ENCODE data around the gene RIC3.
A peak's percentile ranks its signal among the peaks of the same experiment; 100 is the strongest.

RIC3 gene

GRCh38 chr11:8065031-8065430, 103.8 kb downstream of the RIC3 start (continued):
- no peak for TF ChIP-seq POU6F1 (CRISPR knock-in tag; IDR thresholded peaks at IDR 0.05; ENCODE audit: borderline replicate concordance, low read depth)
- no peak for TF ChIP-seq ZC3H10 (CRISPR knock-in tag; IDR thresholded peaks at IDR 0.05)
- no peak for TF ChIP-seq ARNTL (CRISPR knock-in tag; IDR thresholded peaks at IDR 0.05; ENCODE audit: borderline replicate concordance, low read depth)
- TF ChIP-seq ISL1 (CRISPR knock-in tag; IDR thresholded peaks at IDR 0.05), result no peak
- TF ChIP-seq ZFP3 (CRISPR knock-in tag; IDR thresholded peaks at IDR 0.05), result no peak
- no peak for TF ChIP-seq TOX (CRISPR knock-in tag; IDR thresholded peaks at IDR 0.05; ENCODE audit: borderline replicate concordance)
- TF ChIP-seq ZNF565 (CRISPR knock-in tag; conservative IDR thresholded peaks at IDR 0.05; ENCODE audit: low read depth), result no peak
- no peak for TF ChIP-seq SNAI2 (CRISPR knock-in tag; IDR thresholded peaks at IDR 0.05)
- TF ChIP-seq ZNF70 (CRISPR knock-in tag; IDR thresholded peaks at IDR 0.05), result no peak
- no peak for TF ChIP-seq GLIS3 (CRISPR knock-in tag; IDR thresholded peaks at IDR 0.05)
- TF ChIP-seq TSHZ2 (CRISPR knock-in tag; IDR thresholded peaks at IDR 0.05), result no peak
- no peak for TF ChIP-seq ZNF8 (CRISPR knock-in tag; IDR thresholded peaks at IDR 0.05)
- no peak for TF ChIP-seq PPARA (CRISPR knock-in tag; IDR thresholded peaks at IDR 0.05; ENCODE audit: borderline replicate concordance)
- TF ChIP-seq ZFP30 (CRISPR knock-in tag; IDR thresholded peaks at IDR 0.05), result no peak
- TF ChIP-seq TCF4 (CRISPR knock-in tag; IDR thresholded peaks at IDR 0.05; ENCODE audit: borderline replicate concordance), result no peak

- no peak for TF ChIP-seq POU6F1 (CRISPR knock-in tag; IDR thresholded peaks at IDR 0.05; ENCODE audit: borderline replicate concordance, low read depth)
- no peak for TF ChIP-seq PPARA (CRISPR knock-in tag; IDR thresholded peaks at IDR 0.05; ENCODE audit: borderline replicate concordance)
- no peak for TF ChIP-seq BACH2 (CRISPR knock-in tag; IDR thresholded peaks at IDR 0.05; ENCODE audit: borderline replicate concordance)
- TF ChIP-seq RARB (CRISPR knock-in tag; IDR thresholded peaks at IDR 0.05), result no peak
- no peak for TF ChIP-seq CSDC2 (CRISPR knock-in tag; IDR thresholded peaks at IDR 0.05)
- no peak for TF ChIP-seq ZFP30 (CRISPR knock-in tag; IDR thresholded peaks at IDR 0.05)
- TF ChIP-seq GLIS3 (CRISPR knock-in tag; IDR thresholded peaks at IDR 0.05), result no peak
- TF ChIP-seq ZC3H10 (CRISPR knock-in tag; IDR thresholded peaks at IDR 0.05), result no peak
- TF ChIP-seq CSRNP3 (CRISPR knock-in tag; IDR thresholded peaks at IDR 0.05), result no peak
- no peak for TF ChIP-seq PATZ1 (CRISPR knock-in tag; IDR thresholded peaks at IDR 0.05; ENCODE audit: borderline replicate concordance)
- peak; percentile 36 for ATAC-seq
Observed at GRCh38 chr11:8063324-8063723, 105.5 kb downstream of the RIC3 start.

GRCh38 chr11:8062781-8063257, 106.0 kb downstream of the RIC3 start:
- no peak for TF ChIP-seq SNAI2 (CRISPR knock-in tag; IDR thresholded peaks at IDR 0.05)
- TF ChIP-seq ZNF70 (CRISPR knock-in tag; IDR thresholded peaks at IDR 0.05), result no peak
- TF ChIP-seq ESRRG (CRISPR knock-in tag; IDR thresholded peaks at IDR 0.05), result no peak
- TF ChIP-seq ZFP30 (CRISPR knock-in tag; IDR thresholded peaks at IDR 0.05), result no peak
- no peak for TF ChIP-seq ZFP3 (CRISPR knock-in tag; IDR thresholded peaks at IDR 0.05)
- no peak for TF ChIP-seq ZC3H10 (CRISPR knock-in tag; IDR thresholded peaks at IDR 0.05)
- no peak for TF ChIP-seq CREB5 (CRISPR knock-in tag; IDR thresholded peaks at IDR 0.05; ENCODE audit: low read depth)

More at GRCh38 chr11:8062781-8063257, 106.0 kb downstream of the RIC3 start:
- ATAC-seq, result no peak
